RWPE2 (cell line): Measurements from ENCODE around the gene OR56A1.

ENCODE experiments used
- ATAC-seq: fragments of 200-7000 bp; cut with Tn5 transposase; 3 replicates; pipeline ENCODE4 v1.9.1; 2021; ENCODE audit warnings: low read depth
- DNase-seq: peaks from one replicate; pipeline ENCODE4 v3.0.0-alpha.2; 2020; ENCODE audit warnings: low spot score
- H3K27ac ChIP-seq: fragments of 450-650 bp; 2 replicates; pipeline ENCODE4 v1.5.1; 2017; ENCODE audit warnings: mild to moderate bottlenecking; ENCODE audit not compliant: poor library complexity, severe bottlenecking
- H3K27me3 ChIP-seq: fragments of 250-450 bp; sonication (Bioruptor Pico); 2 replicates; pipeline ENCODE4 v1.5.1; 2021; ENCODE audit warnings: mild to moderate bottlenecking, moderate library complexity; ENCODE audit not compliant: insufficient read depth, poor library complexity, severe bottlenecking
- H3K36me3 ChIP-seq: fragments of 250-450 bp; sonication (Bioruptor Pico); 2 replicates; pipeline ENCODE4 v1.5.1; 2020; ENCODE audit warnings: low read depth, mild to moderate bottlenecking, moderate library complexity
- H3K4me1 ChIP-seq: fragments of 250-450 bp; sonication (Bioruptor Pico); 2 replicates; pipeline ENCODE4 v1.5.1; 2021; ENCODE audit warnings: mild to moderate bottlenecking, moderate library complexity; ENCODE audit not compliant: insufficient read depth, poor library complexity, severe bottlenecking
- H3K4me3 ChIP-seq: fragments of 250-450 bp; sonication (Bioruptor Pico); 2 replicates; pipeline ENCODE4 v1.5.1; 2021; ENCODE audit warnings: mild to moderate bottlenecking, moderate library complexity; ENCODE audit not compliant: severe bottlenecking
- H3K9me3 ChIP-seq: fragments of 250-450 bp; sonication (Bioruptor Pico); 2 replicates; pipeline ENCODE4 v1.5.1; 2021; ENCODE audit warnings: mild to moderate bottlenecking, moderate library complexity; ENCODE audit not compliant: severe bottlenecking
- TF ChIP-seq, protein P1 (sequence below): fragments of 450-650 bp; IDR thresholded peaks from one replicate; pipeline ENCODE4 v1.5.1; 2017; ENCODE audit warnings: mild to moderate bottlenecking, moderate library complexity; ENCODE audit not compliant: poor library complexity, severe bottlenecking

The OR56A1 gene

GRCh38 chr11:5973530-5973929 is 57.0 kb downstream of the OR56A1 start:
- TF ChIP-seq, protein P1, sequence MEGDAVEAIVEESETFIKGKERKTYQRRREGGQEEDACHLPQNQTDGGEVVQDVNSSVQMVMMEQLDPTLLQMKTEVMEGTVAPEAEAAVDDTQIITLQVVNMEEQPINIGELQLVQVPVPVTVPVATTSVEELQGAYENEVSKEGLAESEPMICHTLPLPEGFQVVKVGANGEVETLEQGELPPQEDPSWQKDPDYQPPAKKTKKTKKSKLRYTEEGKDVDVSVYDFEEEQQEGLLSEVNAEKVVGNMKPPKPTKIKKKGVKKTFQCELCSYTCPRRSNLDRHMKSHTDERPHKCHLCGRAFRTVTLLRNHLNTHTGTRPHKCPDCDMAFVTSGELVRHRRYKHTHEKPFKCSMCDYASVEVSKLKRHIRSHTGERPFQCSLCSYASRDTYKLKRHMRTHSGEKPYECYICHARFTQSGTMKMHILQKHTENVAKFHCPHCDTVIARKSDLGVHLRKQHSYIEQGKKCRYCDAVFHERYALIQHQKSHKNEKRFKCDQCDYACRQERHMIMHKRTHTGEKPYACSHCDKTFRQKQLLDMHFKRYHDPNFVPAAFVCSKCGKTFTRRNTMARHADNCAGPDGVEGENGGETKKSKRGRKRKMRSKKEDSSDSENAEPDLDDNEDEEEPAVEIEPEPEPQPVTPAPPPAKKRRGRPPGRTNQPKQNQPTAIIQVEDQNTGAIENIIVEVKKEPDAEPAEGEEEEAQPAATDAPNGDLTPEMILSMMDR, result no peak
- Histone ChIP-seq H3K4me1 (no peaks in the 10 kb centered on the region), H3K4me3 (no peak overlapping the region), H3K27me3 (no peaks in the 10 kb centered on the region), H3K9me3 (no peaks in the 10 kb centered on the region), H3K27ac (no peak overlapping the region), H3K36me3 (no peaks in the 10 kb centered on the region)
- no peak for DNase-seq
- ATAC-seq, result no peak
